IPS DF 19.7 (cell line): Measurements from ENCODE around the gene NT5C.

Experiments
- DNase-seq: peaks from one replicate; pipeline ENCODE4 v3.0.0-alpha.2; 2013; ENCODE audit warnings: low read depth, low spot score

NT5C gene

DNA sequence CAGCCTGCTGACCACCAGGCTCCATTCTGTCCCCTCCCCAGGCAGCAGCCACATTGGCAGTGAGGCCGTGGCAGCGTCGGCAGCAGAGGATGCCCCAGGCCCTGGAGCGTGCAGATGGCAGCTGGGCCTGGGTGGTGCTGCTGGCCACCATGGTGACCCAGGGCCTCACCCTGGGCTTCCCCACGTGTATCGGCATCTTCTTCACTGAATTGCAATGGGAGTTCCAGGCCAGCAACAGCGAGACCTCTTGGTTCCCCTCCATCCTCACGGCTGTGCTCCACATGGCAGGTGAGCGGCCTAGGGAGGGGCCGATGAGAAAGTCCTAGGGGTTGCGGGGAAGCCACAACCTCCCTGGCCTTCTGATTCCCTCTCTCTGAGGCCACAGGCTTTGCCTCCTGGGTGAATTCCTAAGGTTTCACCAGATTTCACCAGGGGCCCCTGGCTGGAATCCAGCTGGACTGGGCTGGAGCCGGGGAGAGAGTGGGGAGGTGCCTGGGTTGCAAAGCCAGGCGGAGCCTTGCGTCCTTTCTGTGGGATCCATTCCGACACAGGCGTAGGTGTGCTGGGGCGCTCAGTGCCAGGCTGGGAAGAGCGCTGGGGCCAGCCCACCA lies 37.9 kb downstream of the NT5C start:
- DNase-seq: no peak

DNA sequence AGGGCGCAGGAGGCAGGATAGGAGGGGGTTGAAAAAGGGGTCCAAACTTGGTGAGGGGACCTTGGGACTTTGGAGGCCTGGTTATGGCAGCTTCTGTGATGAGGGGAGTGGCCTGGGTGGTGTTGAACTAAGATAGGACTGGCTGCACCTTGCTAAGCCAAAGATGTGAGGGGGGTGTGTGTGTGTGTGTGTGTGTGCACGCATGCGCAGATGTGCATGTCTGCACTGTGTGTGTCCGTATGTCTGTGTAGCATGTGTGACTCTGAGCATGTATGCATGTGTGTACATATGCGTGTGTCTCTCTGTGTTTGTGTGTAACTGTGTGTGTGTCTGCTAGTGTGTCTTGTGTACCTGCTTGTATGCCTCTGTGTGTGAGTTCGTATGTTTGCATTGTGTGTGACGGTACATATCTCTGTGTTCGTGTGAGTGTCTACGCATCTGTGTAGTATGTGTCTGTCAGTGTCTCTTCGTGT lies 39.7 kb downstream of the NT5C start:
- no peak for DNase-seq

DNA sequence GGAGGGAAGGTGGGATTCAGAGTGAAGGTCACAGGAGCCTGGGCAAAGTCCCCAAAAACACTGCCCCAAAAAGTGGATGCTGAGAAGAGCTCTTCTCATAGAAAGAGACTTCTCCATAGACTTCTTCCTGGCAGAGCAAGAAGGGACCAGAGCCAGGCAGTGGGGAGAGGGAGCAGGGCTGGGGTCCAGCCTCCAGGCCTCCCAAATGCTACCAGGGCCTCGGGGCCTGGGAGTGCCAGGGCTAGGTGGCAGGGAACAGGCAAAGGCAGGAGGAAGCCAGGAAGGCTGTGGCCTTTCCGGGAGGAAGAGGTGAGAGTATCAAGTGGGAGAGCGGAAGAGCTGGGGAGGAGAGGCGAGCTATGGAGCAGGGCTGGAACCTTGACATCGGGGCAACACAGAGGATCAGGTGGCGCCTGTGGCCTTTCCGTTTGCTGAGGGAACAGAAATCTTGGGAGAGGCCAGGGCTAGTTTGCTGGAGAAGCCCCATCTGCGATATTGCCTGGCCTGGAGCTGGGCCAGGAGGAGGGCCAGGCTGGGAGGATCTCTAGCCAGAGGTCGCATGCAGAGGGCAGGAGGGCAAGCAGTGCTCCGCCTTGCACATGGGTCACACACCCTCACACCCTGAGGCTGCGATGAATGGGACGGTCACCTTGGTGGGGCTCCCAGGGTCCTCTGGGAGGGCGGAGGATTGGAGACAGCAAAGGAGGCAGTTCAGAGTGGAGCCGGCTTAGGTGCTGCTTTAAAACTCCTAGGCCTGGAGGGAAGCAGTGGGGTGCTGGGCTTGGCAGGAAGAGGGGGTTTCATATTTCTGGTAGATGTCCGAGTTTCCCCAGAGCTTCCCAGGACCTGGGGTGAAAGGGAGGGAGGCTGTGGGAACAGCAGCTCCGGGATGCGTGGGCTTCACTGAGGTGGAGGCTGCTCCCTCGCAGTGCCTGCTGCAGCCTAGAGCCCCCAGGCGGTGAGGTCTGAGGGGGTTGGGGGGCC lies 40.4 kb downstream of the NT5C start:
- no peak for DNase-seq

DNA sequence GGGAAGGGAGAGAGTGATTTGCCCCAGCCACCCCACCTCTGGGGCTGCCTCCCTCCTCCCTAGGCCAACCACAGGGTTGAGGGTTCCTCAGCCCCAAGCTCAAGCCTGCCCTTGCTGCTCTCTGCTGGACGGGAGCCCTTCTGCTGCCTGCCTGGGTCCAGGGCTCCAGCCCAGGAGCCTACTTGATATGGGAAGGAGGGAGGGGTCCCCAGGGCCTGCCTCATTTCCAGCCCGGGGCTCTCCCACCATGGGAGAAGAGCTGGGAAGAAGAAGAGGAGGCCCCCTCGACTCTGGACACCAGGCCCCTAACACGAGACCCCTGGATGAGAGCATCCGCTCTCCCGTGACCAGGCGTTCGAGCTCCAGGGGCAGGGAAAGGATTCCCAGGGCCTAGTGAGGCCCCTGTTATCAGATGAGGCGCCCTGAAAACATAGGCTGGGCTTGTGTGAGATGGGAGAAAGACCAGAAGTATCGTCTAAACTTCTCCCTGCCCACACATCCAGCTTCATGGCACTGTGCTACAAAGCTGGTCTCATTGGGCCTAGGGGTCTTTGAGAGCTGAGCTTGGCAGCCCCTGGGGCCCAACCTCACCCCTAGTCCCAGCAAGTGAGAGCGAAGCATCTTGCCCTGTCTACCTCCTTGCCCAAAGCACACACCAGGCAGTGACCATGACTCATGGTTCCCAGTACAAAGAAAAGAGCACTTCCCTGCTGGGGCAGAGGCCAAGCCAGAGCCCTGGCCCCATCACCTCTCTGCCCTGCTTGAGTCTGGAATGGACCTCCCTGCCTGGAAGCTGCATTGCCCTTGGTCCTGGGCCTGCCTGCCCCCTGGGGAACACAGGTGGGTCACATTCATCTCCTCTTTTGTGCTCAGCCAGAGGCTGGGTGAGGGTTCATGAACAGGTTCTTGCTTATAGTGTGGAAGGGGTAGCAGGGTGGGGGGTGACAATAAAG lies 42.8 kb downstream of the NT5C start:
- no peak for DNase-seq

DNA sequence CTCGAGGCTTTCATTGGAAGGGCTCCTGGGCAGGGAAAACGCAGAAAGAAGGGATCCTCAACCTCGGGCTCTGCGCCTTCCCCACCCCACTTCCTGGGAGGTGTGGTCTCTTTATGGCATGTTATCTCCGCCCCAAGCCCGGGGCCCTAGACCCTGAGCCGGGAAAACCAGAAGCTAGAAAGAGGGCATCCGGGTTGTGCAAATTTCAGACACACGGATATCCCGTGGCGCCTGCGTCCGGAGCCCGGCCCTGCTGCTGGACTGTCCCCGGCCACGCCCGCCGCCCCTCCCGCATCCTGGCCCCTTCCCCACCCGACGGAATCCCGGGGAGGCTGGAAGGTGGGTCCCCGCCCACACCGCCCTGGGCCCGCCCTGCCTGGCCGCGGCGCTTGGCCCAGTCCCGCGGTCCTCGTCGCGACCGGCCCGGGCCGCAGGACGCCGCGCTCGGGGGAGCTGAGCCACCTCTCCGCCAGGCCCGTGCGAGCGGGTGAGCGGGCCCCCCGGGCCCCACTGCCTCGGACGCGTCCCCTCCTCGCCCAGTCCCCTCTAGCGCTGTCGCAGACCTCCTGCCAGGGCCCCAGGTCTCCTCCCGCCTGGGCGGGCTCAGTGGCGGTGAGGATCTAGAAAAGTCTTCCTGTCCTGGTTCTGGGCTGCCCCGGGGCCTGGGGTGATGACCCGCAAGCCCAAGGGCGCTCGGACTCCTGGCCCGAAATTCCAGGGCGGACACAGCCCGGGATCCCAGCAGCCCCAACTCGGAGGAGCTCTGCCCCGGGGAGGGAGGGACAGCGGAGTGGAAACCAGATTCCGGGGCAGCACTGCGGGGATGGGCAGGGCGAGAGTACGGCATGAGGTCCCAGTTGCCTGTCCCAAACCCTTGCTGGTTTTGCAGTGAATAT lies 43.7 kb downstream of the NT5C start, which contains the start of gene SLC16A5:
TSS of gene SLC16A5 (plus strand) at position 397 of the 896 bp plus-strand sequence. CDS start 5,683 bp downstream, outside the sequence.
- DNase-seq: peak; percentile 89

DNA sequence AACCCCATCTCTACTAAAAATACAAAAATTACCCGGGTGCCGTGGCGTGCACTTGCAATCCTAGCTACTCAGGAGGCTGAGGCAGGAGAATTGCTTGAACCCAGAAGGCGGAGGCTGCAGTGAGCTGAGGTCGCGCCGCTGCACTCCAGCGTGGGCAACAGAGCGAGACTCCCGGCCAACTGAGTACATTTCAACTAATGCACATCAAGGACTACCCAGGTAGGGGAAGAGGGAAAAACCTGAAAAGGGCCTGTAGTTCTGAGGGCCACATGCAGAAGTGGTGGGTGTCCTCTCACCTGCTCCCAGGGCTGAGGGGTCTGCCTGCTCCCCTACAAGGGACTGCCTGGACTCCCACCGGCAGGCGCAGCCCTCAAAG lies 44.4 kb downstream of the NT5C start:
- DNase-seq: no peak

DNA sequence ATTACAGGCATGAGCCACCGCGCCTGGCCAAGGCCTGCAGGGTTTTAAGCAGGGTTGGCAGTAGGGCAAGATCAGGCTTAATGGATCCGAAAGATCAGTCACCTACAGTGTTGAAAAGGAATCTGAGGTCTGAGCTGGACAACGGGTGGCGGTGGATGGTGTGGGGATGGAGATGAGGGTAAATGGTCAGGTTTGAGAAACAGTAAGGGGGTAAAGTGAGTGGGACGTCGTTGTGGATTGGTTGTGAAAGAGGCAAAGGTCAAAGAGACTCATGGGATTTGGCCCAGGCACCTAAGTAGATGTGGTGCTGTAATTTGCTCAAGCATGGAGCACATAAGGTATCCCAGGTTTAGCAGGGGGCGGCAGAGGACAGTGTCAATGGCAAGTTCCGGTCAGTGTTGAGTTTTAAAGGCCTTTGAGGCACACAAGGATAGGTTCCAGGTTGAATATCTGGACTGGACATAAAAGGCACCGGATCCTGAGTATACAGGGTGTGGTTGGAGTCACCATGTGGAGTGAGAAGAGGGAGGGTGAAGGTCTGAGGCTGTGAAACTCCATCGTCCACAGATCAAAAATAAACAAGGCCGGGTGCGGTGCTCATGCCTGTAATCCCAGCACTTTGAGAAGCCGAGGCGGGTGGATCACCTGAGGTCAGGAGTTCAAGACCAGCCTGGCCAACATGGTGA lies 44.9 kb downstream of the NT5C start:
- no peak for DNase-seq

DNA sequence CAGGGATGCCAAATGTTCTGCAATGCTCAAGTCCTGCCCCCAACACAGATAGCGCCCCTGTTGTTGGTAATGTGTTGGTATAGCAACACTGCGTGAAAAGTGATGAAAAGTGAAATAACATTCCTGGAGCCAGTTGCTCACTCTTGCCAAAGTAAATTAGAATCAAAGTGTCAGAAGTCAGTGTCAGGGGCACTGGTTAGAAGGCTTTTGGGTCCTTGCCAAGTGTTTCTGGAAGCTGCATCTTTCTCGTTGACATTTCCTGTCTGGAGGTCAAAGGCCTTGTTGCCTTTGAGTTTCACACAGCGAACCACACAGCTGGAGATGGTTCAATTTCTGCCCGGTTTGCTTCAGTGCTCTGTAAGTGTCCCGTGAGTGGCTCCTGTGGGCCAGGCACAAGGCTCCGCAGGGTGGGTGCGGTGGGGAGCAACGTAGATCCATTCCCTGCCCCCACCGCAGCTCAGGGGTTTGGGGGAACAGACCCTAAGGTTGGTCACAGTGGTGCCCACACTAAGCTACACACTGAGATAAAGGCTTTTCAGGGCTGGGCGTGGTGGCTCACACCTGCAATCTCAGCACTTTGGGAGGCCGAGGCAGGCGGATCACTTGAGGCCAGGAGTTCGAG lies 47.4 kb downstream of the NT5C start:
- no peak for DNase-seq

DNA sequence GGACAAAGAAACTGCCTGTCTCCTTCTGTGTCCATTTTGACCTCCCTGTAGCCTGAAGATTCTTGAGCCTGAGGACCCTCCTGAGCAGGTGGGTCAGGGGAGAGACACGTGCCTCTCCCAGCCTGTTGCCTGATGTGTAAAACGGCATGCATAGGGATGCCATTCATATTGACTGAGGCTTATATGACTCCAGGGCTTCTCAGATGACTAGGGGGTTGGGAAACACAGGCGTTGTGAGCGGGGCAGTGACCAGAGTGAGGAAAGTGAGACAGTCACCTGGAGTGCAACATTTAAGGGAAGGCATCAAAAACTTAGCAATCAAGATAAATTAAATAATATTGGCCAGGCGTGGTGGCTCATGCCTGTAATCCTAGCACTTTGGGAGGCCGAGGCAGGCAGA lies 48.9 kb downstream of the NT5C start:
- no peak for DNase-seq

DNA sequence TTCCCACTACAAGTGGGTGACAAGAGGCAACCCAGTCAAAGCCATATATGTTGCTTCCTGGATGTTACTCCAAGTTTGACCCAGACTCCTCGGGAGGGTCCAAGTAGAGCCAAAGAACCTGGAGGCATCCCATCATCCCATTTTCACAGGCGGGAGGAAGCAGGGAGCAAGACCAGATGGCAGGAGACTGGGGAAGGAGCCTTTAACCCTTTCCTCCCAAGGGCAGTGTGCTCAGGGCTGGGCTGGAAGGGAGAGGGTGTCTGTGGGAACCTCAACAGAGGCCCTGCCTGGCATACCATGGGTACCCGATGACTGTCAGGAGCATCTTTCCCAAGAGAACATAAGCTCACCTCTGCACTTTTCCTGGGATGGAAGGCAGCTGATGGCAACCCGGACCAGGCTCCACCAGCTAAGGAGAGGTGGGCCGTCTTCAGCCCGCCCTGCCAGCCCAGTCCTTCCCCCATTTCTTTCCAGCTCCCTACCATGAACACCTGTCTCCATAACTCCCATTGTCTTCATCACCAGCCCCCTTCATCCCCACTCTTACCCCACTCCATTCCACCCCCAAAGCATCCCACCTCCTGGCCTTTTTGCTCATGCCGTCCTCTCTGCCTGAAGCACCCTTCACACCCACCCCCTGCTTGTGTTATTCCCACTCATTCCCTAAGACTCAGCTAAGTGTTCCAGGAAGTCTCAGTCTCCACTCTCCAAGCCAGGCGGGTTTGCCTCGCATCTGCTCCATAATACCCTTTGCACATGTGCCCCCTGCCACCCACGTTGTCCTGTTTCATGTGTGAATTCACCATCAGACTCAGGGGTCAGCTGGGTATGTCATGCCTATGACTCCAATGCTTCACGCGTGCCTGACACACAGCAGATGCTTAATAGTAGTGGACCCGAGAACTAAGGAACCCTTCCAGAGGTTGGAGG lies 49.7 kb downstream of the NT5C start:
- DNase-seq: no peak
